Frontal cortex (tissue), 1 donor: ENCODE results near the gene GNG11. TPM values are rescaled to one million over a fixed set of nuclear protein-coding genes. Genes with fewer than 3 reads are reported as not detected.

Source experiments
- small RNA-seq: library from RNA; depleted of rRNA; stranded (forward); fragments of <200 nt; gene quantifications from one replicate; pipeline ENCODE3, GENCODE V24; 2014
- total RNA-seq: library from RNA; depleted of rRNA; stranded (reverse); fragments of >200 nt; gene quantifications from one replicate; pipeline ENCODE4 v1.2.3, GENCODE V29; 2014

The GNG11 gene
- total RNA-seq, 1 donor from 2014 or later, result 4.9 TPM

Small RNAs within 50 kb of the gene (small RNA-seq; reads per million reads assigned to genes)
- not detected for gene AC002076.2

Other genes starting within 250 kb of the GNG11 start
- gene TFPI2, start 31.0 kb upstream of the GNG11 start, total RNA-seq, result 0.41 TPM
- not detected for gene GNGT1, start 15.2 kb upstream of the GNG11 start, total RNA-seq
- 25.7 TPM for gene BET1, start 82.6 kb downstream of the GNG11 start, total RNA-seq